Kidney epithelial cell (primary cell): ENCODE results near the gene C10orf67. TPM values are rescaled to one million over a fixed set of nuclear protein-coding genes. Genes with fewer than 3 reads are reported as not detected.

ENCODE experiments used
- DNase-seq: peaks from one replicate; pipeline ENCODE4 v3.0.0-alpha.2; 2010; ENCODE audit warnings: low read depth
- H3K27me3 ChIP-seq: 2 replicates; pipeline ENCODE4 v1.6.0; 2011; ENCODE audit warnings: low read length; ENCODE audit not compliant: control insufficient read depth, insufficient read depth
- H3K36me3 ChIP-seq: 2 replicates; pipeline ENCODE4 v1.5.1; 2011; ENCODE audit warnings: low read length; ENCODE audit not compliant: control insufficient read depth, insufficient read depth
- H3K4me3 ChIP-seq: 2 replicates; pipeline ENCODE4 v1.5.1; 2011; ENCODE audit warnings: low read depth, mild to moderate bottlenecking, control low read depth, low read length
- CTCF ChIP-seq: IDR thresholded peaks from 2 replicates; pipeline ENCODE4 v1.5.1; 2011; ENCODE audit warnings: mild to moderate bottlenecking, moderate library complexity, low read length, control low read depth, inconsistent platforms; ENCODE audit not compliant: insufficient read depth, poor library complexity, severe bottlenecking
- total RNA-seq: library from RNA; depleted of rRNA; stranded (reverse); fragments of >200 nt; gene quantifications from 2 replicates; pipeline ENCODE4 v1.2.3, GENCODE V29; 2015

Gene C10orf67
- total RNA-seq, 1 donor from 2014 or later: not detected

- Histone ChIP-seq H3K36me3 (no peaks in the 10 kb centered on the region), H3K27me3 (no peaks in the 10 kb centered on the region), H3K4me3 (peak overlapping the region; percentile 53)
- DNase-seq: no peak
- no peak for TF ChIP-seq CTCF
Observed at GRCh38 chr10:23343591-23344240, 881 bp downstream of the C10orf67 start.

- Histone ChIP-seq H3K36me3 (no peaks in the 10 kb centered on the region), H3K4me3 (no peak overlapping the region), H3K27me3 (no peaks in the 10 kb centered on the region)
- no peak for DNase-seq
- no peak for TF ChIP-seq CTCF
Observed at GRCh38 chr10:23342213-23342884, 2.2 kb downstream of the C10orf67 start.

GRCh38 chr10:23341004-23341403 is 3.6 kb downstream of the C10orf67 start:
- peak; percentile 80 for DNase-seq
- TF ChIP-seq CTCF: no peak
- Histone ChIP-seq H3K36me3 (no peaks in the 10 kb centered on the region), H3K4me3 (no peak overlapping the region), H3K27me3 (no peaks in the 10 kb centered on the region)

- no peaks in the 10 kb centered on the region for H3K36me3 ChIP-seq
- no peaks in the 10 kb centered on the region for H3K27me3 ChIP-seq
- no peak overlapping the region for H3K4me3 ChIP-seq
- TF ChIP-seq CTCF: no peak
- no peak for DNase-seq
Observed at GRCh38 chr10:23340354-23340753, 4.2 kb downstream of the C10orf67 start.

- Histone ChIP-seq H3K27me3 (no peaks in the 10 kb centered on the region), H3K36me3 (no peaks in the 10 kb centered on the region), H3K4me3 (no peak overlapping the region)
- TF ChIP-seq CTCF: no peak
- no peak for DNase-seq
Observed at GRCh38 chr10:23338886-23339285, 5.7 kb downstream of the C10orf67 start.
